ENCODE measurements around the gene TPGS1. TPM values are rescaled to one million over a fixed set of nuclear protein-coding genes. Genes with fewer than 3 reads are reported as not detected.

TPGS1 gene
- polyA plus RNA-seq, 1 donor = 10.1 TPM

- no peak for DNase-seq
Observed at GRCh38 chr19:496112-496665, 11.1 kb upstream of the TPGS1 start, which contains the start of gene MADCAM1. Gene MADCAM1, plus strand, starts transcription at chr19:496486. Its CDS starts 14 bp downstream, at chr19:496500.

GRCh38 chr19:496986-497385 lies 10.3 kb upstream of the TPGS1 start:
- no peak for DNase-seq

GRCh38 chr19:497491-497868 lies 9.8 kb upstream of the TPGS1 start:
- DNase-seq = no peak

GRCh38 chr19:497869-498510 lies 9.3 kb upstream of the TPGS1 start:
- DNase-seq = no peak

GRCh38 chr19:498511-498891 lies 8.8 kb upstream of the TPGS1 start:
- no peak for DNase-seq

- no peak for DNase-seq
Observed at GRCh38 chr19:498977-499623, 8.2 kb upstream of the TPGS1 start.

GRCh38 chr19:501646-502045 lies 5.7 kb upstream of the TPGS1 start:
- DNase-seq = no peak

- DNase-seq = no peak
Observed at GRCh38 chr19:504616-505015, 2.7 kb upstream of the TPGS1 start.

- peak; percentile 100 for DNase-seq
Observed at GRCh38 chr19:506404-507285, 652 bp upstream of the TPGS1 start.

- no peak for DNase-seq
Observed at GRCh38 chr19:508204-509150, 1.2 kb downstream of the TPGS1 start.

- DNase-seq = peak; percentile 70
Observed at GRCh38 chr19:510606-511100, 3.4 kb downstream of the TPGS1 start.

- DNase-seq = no peak
Observed at GRCh38 chr19:511101-511851, 4.0 kb downstream of the TPGS1 start.

- no peak for DNase-seq
Observed at GRCh38 chr19:512547-513365, 5.5 kb downstream of the TPGS1 start.

GRCh38 chr19:513368-514165 lies 6.3 kb downstream of the TPGS1 start:
- DNase-seq = no peak

- no peak for DNase-seq
Observed at GRCh38 chr19:514166-514663, 6.9 kb downstream of the TPGS1 start.

- DNase-seq = peak; percentile 94
Observed at GRCh38 chr19:517721-518597, 10.7 kb downstream of the TPGS1 start.

- DNase-seq = peak; percentile 62
Observed at GRCh38 chr19:518598-519231, 11.4 kb downstream of the TPGS1 start.

All from hindlimb muscle (tissue), 1 donor.